Measurements from ENCODE around the gene DYNC1H1.

- TF ChIP-seq CTCF (IDR thresholded peaks at IDR 0.05; ENCODE audit: poor library complexity, severe bottlenecking): no peak
- no peak for TF ChIP-seq SMC3 (conservative IDR thresholded peaks at IDR 0.05; ENCODE audit: poor library complexity)
- no peak for TF ChIP-seq REST (IDR thresholded peaks at IDR 0.05; ENCODE audit: borderline replicate concordance)
- no peak for TF ChIP-seq POLR2AphosphoS5 (IDR thresholded peaks at IDR 0.05)
- TF ChIP-seq EP300 (conservative IDR thresholded peaks at IDR 0.05; ENCODE audit: poor library complexity, severe bottlenecking): no peak
- TF ChIP-seq RAD21 (conservative IDR thresholded peaks at IDR 0.05): no peak
- no peak for TF ChIP-seq EZH2 (IDR thresholded peaks at IDR 0.05; ENCODE audit: borderline replicate concordance, insufficient read depth, low read length, poor library complexity, severe bottlenecking)
- no peak for TF ChIP-seq TAF1 (IDR thresholded peaks at IDR 0.05; ENCODE audit: low read depth)
Observed at GRCh38 chr14:102080183-102081080, 116.1 kb downstream of the DYNC1H1 start.
